HG03457 (cell line): ENCODE results near the gene DNAJC24.

ENCODE experiments used
- ATAC-seq: cut with Tn5 transposase; IDR thresholded peaks from one replicate; pipeline ENCODE4 v1.9.1; 2021; ENCODE audit warnings: moderate number of reproducible peaks; ENCODE audit not compliant: unreplicated experiment

The DNAJC24 gene

DNA sequence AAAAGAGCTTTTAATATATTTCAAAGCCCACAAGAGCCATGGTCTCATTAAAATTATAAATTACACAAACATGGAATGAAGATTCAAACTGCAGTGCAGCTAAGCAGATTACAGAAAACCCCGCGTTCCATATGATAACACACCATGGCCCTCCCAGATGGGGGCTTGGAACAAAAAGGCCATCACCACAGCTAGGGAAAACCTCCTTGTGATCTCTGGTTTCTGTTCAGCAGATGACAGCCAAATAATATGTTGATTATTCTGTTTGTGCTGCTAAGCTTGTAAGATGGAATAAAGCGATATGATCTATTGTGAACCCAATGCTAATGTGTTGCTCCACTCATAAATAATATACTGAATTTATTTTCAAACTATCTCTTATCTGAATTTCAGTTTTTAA, 111.3 kb downstream of the DNAJC24 start:
- no peak for ATAC-seq
